Astrocyte of the spinal cord (primary cell): ENCODE data around the gene NKAIN4.
A peak's percentile ranks its signal among the peaks of the same experiment; 100 is the strongest.

Source experiments
- DNase-seq: peaks from one replicate; pipeline ENCODE4 v3.0.0; 2011; ENCODE audit warnings: low read depth, low spot score
- H3K4me3 ChIP-seq: 2 replicates; pipeline ENCODE4 v1.5.1; 2011; ENCODE audit warnings: low read depth, mild to moderate bottlenecking, low read length, moderate library complexity
- in situ Hi-C: cut with HindIII; loops from 2 replicates; pipeline ENCODE4 v1.10.0; 2017; ENCODE audit warnings: low sequenced_read_pairs
- TF ChIP-seq, protein P1 (sequence below): IDR thresholded peaks from 2 replicates; pipeline ENCODE4 v1.5.1; 2012; ENCODE audit warnings: low read depth, mild to moderate bottlenecking, low read length, inconsistent platforms

Gene NKAIN4

DNA sequence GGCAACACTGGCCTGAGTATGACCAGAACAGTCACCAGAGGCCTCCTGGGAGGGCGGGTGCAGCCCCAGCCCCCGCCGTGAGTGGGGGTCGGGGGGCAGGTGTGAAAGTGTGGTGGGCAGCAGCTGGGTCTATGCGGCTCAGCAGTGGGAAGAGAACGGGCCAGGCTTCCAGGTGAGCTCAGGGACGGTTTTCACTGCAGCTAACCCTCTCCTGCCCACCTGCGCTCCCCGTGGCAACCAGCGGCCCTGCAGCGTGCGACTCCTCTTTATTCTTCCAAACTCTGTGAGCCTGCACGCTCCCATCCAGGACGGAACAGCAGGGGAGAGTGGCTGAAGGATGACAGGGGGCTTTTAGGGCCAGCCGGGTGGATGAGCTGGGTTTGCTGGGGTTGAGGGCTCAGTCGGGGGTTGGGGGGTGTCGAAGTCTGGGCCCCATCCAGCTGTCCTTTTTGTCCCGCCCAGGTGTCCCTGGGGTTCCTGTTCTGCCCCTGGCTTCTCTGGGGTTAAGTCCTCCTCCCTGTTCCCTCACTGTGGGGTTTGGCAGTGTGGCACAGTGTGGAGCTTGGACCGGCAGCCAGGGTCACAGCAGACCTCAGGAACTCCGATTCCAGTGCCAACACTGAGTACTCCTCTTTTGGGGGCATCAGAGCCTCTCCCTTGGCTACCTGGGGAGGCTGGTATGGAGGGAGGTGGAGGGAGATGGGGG lies 19.4 kb downstream of the NKAIN4 start:
- TF ChIP-seq, protein P1, sequence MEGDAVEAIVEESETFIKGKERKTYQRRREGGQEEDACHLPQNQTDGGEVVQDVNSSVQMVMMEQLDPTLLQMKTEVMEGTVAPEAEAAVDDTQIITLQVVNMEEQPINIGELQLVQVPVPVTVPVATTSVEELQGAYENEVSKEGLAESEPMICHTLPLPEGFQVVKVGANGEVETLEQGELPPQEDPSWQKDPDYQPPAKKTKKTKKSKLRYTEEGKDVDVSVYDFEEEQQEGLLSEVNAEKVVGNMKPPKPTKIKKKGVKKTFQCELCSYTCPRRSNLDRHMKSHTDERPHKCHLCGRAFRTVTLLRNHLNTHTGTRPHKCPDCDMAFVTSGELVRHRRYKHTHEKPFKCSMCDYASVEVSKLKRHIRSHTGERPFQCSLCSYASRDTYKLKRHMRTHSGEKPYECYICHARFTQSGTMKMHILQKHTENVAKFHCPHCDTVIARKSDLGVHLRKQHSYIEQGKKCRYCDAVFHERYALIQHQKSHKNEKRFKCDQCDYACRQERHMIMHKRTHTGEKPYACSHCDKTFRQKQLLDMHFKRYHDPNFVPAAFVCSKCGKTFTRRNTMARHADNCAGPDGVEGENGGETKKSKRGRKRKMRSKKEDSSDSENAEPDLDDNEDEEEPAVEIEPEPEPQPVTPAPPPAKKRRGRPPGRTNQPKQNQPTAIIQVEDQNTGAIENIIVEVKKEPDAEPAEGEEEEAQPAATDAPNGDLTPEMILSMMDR = peak; percentile 51
- in situ Hi-C loops = no loop called here
- DNase-seq = no peak
- no peak overlapping the region for H3K4me3 ChIP-seq

DNA sequence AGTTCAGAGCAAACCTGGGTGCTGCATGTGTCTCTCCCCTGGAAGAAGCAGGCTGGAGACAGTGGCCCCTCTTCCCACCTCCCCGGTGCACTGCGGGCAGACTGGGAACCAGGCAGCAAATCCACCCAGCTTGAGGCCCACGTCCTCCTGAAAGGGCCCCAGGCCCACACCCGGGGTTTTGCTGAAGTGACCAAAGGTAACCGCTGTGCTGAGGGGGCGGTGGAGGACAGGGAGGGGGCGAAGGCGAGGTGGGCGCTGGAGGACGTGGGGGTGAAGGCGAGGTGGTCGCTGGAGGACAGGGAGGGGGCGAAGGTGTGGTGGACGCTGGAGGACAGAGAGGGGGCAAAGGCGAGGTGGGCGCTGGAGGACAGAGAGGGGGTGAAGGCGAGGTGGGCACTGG lies 20.3 kb downstream of the NKAIN4 start:
- TF ChIP-seq, protein P1 = no peak
- no peak for DNase-seq
- in situ Hi-C loops = no loop called here
- no peak overlapping the region for H3K4me3 ChIP-seq

DNA sequence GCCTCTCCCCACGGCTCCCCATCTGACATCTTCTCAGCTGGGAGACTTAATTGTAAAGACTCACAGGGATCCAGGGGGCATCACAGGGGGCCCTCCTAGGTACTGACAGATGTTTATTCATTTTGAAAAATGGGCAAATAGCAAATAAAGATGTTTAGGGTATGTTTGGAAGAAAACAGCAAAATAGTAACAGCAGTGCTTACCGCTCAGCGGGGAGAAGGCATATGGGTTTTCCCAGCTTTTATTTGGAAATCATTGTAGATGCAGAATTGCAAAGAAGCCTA lies 21.3 kb downstream of the NKAIN4 start:
- in situ Hi-C loops = no loop called here
- TF ChIP-seq, protein P1 = no peak
- DNase-seq = no peak
- no peak overlapping the region for H3K4me3 ChIP-seq

DNA sequence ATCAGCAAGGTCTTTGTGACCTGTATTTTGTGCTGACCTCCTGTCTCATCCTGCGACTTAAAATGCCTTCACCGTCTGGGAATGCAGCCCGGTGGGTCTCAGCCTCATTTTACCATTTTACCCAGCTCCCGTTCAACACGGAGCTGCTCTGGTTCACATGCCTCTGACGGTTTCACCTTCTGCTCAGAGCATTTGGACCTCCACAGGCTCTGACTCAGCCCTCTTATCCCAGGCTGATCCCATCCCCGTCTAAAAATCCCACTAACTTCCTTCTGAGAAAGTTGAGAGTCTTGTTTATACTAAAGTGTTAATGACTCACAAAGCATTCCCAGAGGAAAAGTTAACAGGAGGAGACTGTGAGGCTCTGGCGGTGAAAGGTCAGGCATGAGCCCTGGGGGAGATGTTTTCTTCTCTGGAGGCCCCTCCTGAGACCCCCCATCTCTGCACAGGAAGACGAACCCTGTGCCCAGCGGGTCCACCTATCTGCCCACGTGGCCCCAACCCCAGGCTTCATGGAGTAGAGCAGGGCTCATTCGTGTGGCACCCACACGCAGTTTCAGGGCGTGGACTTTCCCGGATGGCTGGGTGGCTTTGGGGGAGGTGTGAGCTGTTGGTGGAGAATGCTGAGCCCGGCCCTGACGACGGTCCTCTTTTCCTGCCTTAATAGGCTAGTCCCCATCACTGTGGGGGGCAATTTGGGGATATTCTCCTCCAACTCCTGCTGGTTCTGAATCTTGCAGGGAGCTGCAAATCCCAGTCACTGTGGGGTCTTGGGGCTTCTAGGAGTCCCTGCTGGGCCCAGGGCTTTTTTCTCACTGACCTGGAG lies 21.8 kb downstream of the NKAIN4 start:
- in situ Hi-C loops = no loop called here
- no peak overlapping the region for H3K4me3 ChIP-seq
- peak; percentile 87 for DNase-seq
- TF ChIP-seq, protein P1 = no peak

DNA sequence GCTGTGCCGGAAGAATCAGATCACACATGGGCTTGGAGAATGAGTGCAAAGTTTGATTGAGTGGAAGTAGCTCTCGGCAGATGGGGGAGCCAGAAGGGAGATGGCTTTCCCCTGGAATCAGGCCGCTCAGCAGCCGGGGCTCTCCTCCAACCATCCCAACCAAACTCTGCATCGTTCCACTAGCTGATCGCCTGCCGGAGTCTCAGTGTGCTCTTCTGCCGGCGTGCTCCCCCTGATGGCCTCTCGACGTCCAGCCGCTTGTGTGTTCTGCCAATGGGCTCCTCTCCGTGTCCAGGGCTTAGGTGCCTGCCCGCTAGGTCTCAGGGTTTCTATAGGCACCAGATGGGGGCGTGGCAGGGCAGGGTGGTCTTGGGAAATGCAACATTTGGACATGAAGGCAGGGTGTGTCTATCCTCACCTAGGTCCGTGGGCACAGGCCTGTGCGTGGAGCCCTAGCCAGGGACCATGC lies 23.4 kb downstream of the NKAIN4 start:
- H3K4me3 ChIP-seq = no peak overlapping the region
- in situ Hi-C loops = no loop called here
- DNase-seq = peak; percentile 54
- TF ChIP-seq, protein P1 = peak; percentile 80

DNA sequence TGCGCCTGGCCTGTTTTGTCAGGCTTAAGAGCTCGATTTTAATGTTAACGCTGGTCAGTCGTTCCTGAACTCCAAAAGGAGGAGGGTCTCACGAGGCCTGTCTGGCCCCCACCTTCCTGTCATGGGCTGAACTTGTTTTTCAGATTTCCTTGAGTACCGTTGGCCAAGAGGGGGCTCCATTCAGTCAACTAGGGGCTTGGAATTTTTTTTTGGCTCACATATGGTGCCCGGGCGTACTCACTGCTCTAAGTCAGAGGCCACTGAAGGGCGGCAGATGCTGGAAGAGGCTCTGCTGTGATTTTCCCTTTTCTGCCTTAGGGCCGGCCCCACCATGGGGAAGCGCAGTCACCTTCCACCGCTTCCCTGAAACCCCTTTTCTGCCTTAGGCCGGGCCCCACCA lies 25.5 kb downstream of the NKAIN4 start:
- TF ChIP-seq, protein P1 = no peak
- no peak for DNase-seq
- in situ Hi-C loops = no loop called here
- H3K4me3 ChIP-seq = no peak overlapping the region
